ENCODE data around the gene AP2B1. TPM values are rescaled to one million over a fixed set of nuclear protein-coding genes. Genes with fewer than 3 reads are reported as not detected.

The AP2B1 gene
- polyA plus RNA-seq, 1 of the 3 experiments (the other 2 are of a cell fraction) = 97.8 TPM

GRCh38 chr17:35559495-35560210, 27.5 kb upstream of the AP2B1 start:
- 37% methylated on average over 2 of the region's 2 CpGs for WGBS (ENCODE audit: low lambda C conversion rate)
- Histone ChIP-seq H3K9me3 (no peaks in the 10 kb centered on the region), H3F3A (replicated peaks; ENCODE audit: insufficient read depth) (peaks cover 3% of the 10 kb centered on the region), H3K27ac (ENCODE audit: low read depth in 2 of 2, low read length in 1 of 2) (no peak overlapping the region), H3K36me3 (replicated peaks in 1 of 2; ENCODE audit: control insufficient read depth in 1 of 2, insufficient read depth in 2 of 2, low read length in 1 of 2) (no peaks in the 10 kb centered on the region), H3K4me2 (no peak overlapping the region), H3K4me3 (ENCODE audit: low read depth in 2 of 2, low read length in 1 of 2) (no peak overlapping the region), H4K20me1 (ENCODE audit: insufficient read depth) (no peaks in the 10 kb centered on the region), H3K4me1 (ENCODE audit: control insufficient read depth in 1 of 2, insufficient read depth in 2 of 2, low read depth in 1 of 2, low read length in 1 of 2) (no peaks in the 10 kb centered on the region), H3K9me2 (no peaks in the 10 kb centered on the region), H3K9ac (no peak overlapping the region), H3K27me3 (ENCODE audit: insufficient read depth) (peaks cover 44% of the 10 kb centered on the region), H3K79me2 (ENCODE audit: insufficient read depth) (no peaks in the 10 kb centered on the region), H2AFZ (ENCODE audit: low read depth) (no peak overlapping the region)
- no peak for DNase-seq
- ChIA-PET POLR2A (no interaction called here), CTCF (interaction anchor here (1.4 to 2.7 kb wide), 5 partner anchors 20 to 1139 kb away, joined by 3 to 10 read pairs (median 5); no protein-coding TSS in a partner anchor)
- TF ChIP-seq CHD2 (IDR thresholded peaks at IDR 0.05; ENCODE audit: low read length, partially characterized antibody) = no peak

DNA sequence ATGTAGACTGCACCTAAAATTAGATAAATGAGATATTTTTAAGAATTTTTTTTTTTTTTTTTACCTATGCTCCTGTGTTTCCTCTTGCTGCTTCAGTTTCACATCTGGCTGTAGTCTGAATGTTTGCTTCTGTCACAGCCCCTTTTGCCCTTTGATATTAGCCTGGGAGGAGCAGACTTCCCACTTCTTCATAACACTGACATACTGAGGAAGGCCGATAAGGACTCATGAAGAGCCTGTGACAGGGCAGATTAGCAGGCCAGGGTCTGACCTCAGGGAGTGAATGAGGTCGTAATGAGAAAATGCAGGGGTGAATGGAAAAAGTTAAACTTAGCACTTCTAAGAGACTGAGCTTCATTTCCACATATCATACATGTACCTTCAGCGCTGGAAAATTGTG, 26.4 kb upstream of the AP2B1 start, which contains the start of gene SLFN14:
Gene SLFN14, minus strand, starts transcription at position 117 of the 400 bp plus-strand sequence. CDS start 2,757 bp downstream, outside the sequence.
- no peak within 1 kb of the TSS for H2AFZ ChIP-seq (ENCODE audit: low read depth)
- H3K4me2 ChIP-seq = no peak within 1 kb of the TSS
- TF ChIP-seq YY1 (IDR thresholded peaks at IDR 0.05; ENCODE audit: low read depth) (no peak), RAD21 (IDR thresholded peaks at IDR 0.05; ENCODE audit: low read length) (no peak), PBX3 (IDR thresholded peaks at IDR 0.05) (no peak), MXI1 (IDR thresholded peaks at IDR 0.05; ENCODE audit: low read depth, low read length) (no peak), JUND (IDR thresholded peaks at IDR 0.05) (no peak), GABPA (IDR thresholded peaks at IDR 0.05; ENCODE audit: low read depth) (no peak), FOXM1 (IDR thresholded peaks at IDR 0.05; ENCODE audit: low read depth) (no peak), USF1 (IDR thresholded peaks at IDR 0.05; ENCODE audit: borderline replicate concordance, low read depth) (no peak), RFX5 (IDR thresholded peaks at IDR 0.05; ENCODE audit: low read length) (no peak), USF2 (IDR thresholded peaks at IDR 0.05; ENCODE audit: borderline replicate concordance, low read depth, low read length) (no peak), FOXJ3 (CRISPR knock-in tag; IDR thresholded peaks at IDR 0.05) (no peak), SIN3A (IDR thresholded peaks at IDR 0.05; ENCODE audit: borderline replicate concordance, low read depth, low read length) (no peak), TAF1 (IDR thresholded peaks at IDR 0.05; ENCODE audit: borderline replicate concordance, low read depth, low read length) (no peak), RCOR1 (IDR thresholded peaks at IDR 0.05; ENCODE audit: low read length) (no peak), TCF12 (IDR thresholded peaks at IDR 0.05) (no peak), MEF2A (IDR thresholded peaks at IDR 0.05; ENCODE audit: borderline replicate concordance, low read depth) (no peak), GATA2 (CRISPR knock-in tag; IDR thresholded peaks at IDR 0.05) (no peak), EZH2phosphoT487 (IDR thresholded peaks at IDR 0.05; ENCODE audit: borderline replicate concordance, low read depth) (no peak)
- TF ChIP-seq, protein P1, sequence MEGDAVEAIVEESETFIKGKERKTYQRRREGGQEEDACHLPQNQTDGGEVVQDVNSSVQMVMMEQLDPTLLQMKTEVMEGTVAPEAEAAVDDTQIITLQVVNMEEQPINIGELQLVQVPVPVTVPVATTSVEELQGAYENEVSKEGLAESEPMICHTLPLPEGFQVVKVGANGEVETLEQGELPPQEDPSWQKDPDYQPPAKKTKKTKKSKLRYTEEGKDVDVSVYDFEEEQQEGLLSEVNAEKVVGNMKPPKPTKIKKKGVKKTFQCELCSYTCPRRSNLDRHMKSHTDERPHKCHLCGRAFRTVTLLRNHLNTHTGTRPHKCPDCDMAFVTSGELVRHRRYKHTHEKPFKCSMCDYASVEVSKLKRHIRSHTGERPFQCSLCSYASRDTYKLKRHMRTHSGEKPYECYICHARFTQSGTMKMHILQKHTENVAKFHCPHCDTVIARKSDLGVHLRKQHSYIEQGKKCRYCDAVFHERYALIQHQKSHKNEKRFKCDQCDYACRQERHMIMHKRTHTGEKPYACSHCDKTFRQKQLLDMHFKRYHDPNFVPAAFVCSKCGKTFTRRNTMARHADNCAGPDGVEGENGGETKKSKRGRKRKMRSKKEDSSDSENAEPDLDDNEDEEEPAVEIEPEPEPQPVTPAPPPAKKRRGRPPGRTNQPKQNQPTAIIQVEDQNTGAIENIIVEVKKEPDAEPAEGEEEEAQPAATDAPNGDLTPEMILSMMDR (IDR thresholded peaks at IDR 0.05) = no peak
- H3K9me2 ChIP-seq = no peaks in the 10 kb centered on the region
- no peaks in the 10 kb centered on the region for H3K4me1 ChIP-seq (ENCODE audit: control insufficient read depth in 1 of 2, insufficient read depth in 2 of 2, low read depth in 1 of 2, low read length in 1 of 2)
- H3K9me3 ChIP-seq = no peaks in the 10 kb centered on the region
- H3K27me3 ChIP-seq (ENCODE audit: insufficient read depth) = peaks cover 34% of the 10 kb centered on the region
- no peak for DNase-seq
- no peaks in the 10 kb centered on the region for H4K20me1 ChIP-seq (ENCODE audit: insufficient read depth)
- CTCF ChIA-PET = interaction anchor here (1.9 to 2.7 kb wide), 2 partner anchors 21 to 187 kb away, joined by 5 to 10 read pairs; no protein-coding TSS in a partner anchor
- no peaks in the 10 kb centered on the region for H3K79me2 ChIP-seq (ENCODE audit: insufficient read depth)
- H3K27ac ChIP-seq (ENCODE audit: low read depth in 2 of 2, low read length in 1 of 2) = no peak within 1 kb of the TSS
- peaks cover 3% of the 10 kb centered on the region for H3F3A ChIP-seq (replicated peaks; ENCODE audit: insufficient read depth)
- no peaks in the 10 kb centered on the region for H3K36me3 ChIP-seq (replicated peaks in 1 of 2; ENCODE audit: control insufficient read depth in 1 of 2, insufficient read depth in 2 of 2, low read length in 1 of 2)
- H3K9ac ChIP-seq = no peak within 1 kb of the TSS
- whole genome bisulfite sequencing (ENCODE audit: low lambda C conversion rate) = 43% methylated on average over 3 of the region's 3 CpGs
- H3K4me3 ChIP-seq (ENCODE audit: low read depth in 2 of 2, low read length in 1 of 2) = no peak within 1 kb of the TSS
- POLR2A ChIA-PET = no interaction called here
